ENCODE measurements around the gene MAMDC2.

MAMDC2 gene

DNA sequence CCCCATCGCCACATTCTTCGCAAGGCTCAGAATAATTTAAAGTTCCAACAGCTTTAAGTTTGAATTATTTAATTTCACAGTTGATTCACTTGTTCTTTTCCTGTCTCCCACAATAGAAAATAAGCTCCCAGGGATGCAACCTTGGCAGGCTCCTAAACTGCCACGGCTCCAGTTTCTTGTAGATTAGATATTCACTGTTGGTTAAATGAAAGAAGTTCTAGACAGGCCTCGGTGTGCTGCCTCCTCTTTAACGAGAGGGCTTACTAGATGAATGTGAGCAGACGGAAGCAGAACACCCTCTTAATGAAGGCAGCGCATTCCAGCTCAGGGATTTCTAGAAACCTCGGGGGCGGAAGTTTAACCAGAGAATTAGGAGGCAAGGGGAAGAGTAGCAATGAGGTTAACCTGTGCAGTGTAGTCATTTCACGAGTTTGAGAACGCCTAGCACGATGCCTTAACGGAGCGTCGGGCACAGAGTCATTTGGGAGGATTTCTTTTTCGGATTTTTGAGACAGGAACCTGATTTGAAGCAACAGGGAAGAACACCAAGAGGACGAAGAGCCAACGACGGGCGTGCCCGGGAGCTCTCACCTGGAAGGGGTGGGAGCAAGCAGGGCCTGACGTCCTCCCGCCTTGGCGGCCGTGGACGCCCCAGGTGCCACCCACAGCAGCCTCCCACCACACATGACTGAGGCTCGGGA lies 214.5 kb downstream of the MAMDC2 start:
- peak overlapping the region; percentile 75 to 98 for H3K4ac ChIP-seq (ENCODE audit: low read depth in 1 of 2, low read length in 2 of 2)
- peak overlapping the region; percentile 50 to 97 for H3K4me3 ChIP-seq (ENCODE audit: insufficient read depth in 1 of 2, low read depth in 1 of 2, low read length in 2 of 2)
- DNase-seq, result peak; percentile 72

DNA sequence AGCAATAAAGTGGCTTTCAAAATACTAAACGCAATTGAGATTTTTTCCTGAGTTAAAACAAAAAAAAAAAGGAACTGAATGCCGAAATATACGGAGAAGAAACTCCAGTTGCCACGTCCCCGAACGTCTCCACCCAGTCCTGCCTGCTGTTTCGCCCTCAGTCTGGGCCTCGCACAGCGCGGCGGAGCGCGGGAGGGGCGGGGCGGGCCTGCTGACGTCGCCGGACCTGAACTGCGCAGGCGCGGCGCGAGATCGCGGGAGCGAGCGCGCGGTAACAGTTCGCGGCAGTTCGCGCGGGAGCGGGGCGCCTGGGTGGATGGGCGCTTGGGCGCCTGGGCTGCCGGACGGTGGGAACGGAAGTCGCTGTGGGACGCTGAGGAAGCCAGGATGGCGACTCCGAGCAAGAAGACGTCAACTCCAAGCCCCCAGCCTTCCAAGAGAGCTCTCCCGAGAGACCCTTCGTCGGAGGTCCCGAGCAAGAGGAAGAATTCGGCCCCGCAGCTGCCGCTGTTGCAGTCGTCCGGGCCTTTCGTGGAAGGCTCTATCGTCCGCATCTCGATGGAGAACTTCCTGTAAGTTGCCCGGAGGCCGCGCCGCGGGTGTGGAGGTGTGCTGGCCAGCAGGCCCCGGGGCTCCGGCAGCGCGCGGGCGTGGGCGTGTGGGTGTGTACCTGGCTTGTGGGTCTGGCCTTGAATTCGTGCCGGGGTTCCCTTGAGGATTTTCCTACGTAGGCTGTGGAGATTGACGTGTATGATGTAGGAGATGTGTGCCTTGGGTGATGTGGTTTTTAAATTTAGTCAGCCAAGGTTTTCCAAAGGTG lies 215.3 kb downstream of the MAMDC2 start, which contains the start of gene SMC5:
TSS of gene SMC5 (plus strand) at position 287 of the 820 bp plus-strand sequence. CDS start at position 388, 101 bp downstream.
- peak within 1 kb of the TSS; percentile 88 to 96 for H3K18ac ChIP-seq (ENCODE audit: low read depth in 1 of 2, low read length in 2 of 2)
- peak within 1 kb of the TSS; percentile 96 for H3K27ac ChIP-seq (ENCODE audit: low read length, poor library complexity, severe bottlenecking)
- peak within 1 kb of the TSS in 1 of 2 experiments; percentile 93 for H3K23ac ChIP-seq (ENCODE audit: low read length in 2 of 2)
- under 1% methylated on average over 61 of the region's 75 CpGs for WGBS
- H2AK5ac ChIP-seq (ENCODE audit: low read length, severe bottlenecking), result peak within 1 kb of the TSS; percentile 53
- H2BK5ac ChIP-seq (ENCODE audit: low read depth, low read length, poor library complexity, severe bottlenecking), result peak within 1 kb of the TSS; percentile 71
- peak within 1 kb of the TSS; percentile 48 to 55 for H2BK12ac ChIP-seq (ENCODE audit: low read length in 2 of 2)
- peak within 1 kb of the TSS; percentile 75 for H3K4me2 ChIP-seq (ENCODE audit: low read length, poor library complexity, severe bottlenecking)
- peak within 1 kb of the TSS; percentile 97 for H3K9ac ChIP-seq (ENCODE audit: low read length)
- H4K8ac ChIP-seq (ENCODE audit: low read length), result peak within 1 kb of the TSS; percentile 99
- no peaks in the 10 kb centered on the region for H3K27me3 ChIP-seq (ENCODE audit: control insufficient read depth in 1 of 2, insufficient read depth in 1 of 2, low read length in 2 of 2)
- H2BK15ac ChIP-seq (ENCODE audit: low read depth, poor library complexity, severe bottlenecking), result peak within 1 kb of the TSS; percentile 62
- peaks cover 15% of the 10 kb centered on the region for H3K4me1 ChIP-seq (ENCODE audit: control insufficient read depth, insufficient read depth, low read depth, low read length)
- no peaks in the 10 kb centered on the region for H3K9me3 ChIP-seq (ENCODE audit: control insufficient read depth, low read length)
- H2BK120ac ChIP-seq (ENCODE audit: low read depth, low read length), result peak within 1 kb of the TSS; percentile 86
- peaks cover 0 to 19% of the 10 kb centered on the region in 2 experiments for H3K36me3 ChIP-seq (ENCODE audit: control insufficient read depth in 1 of 2, insufficient read depth in 2 of 2, low read depth in 1 of 2, low read length in 2 of 2)
- peaks cover 6% of the 10 kb centered on the region for H3K79me1 ChIP-seq (replicated peaks; ENCODE audit: low read length, poor library complexity, severe bottlenecking)
- H3K4ac ChIP-seq (ENCODE audit: low read depth in 1 of 2, low read length in 2 of 2), result peak within 1 kb of the TSS; percentile 90 to 98
- peak within 1 kb of the TSS; percentile 67 to 97 for H3K4me3 ChIP-seq (ENCODE audit: insufficient read depth in 1 of 2, low read depth in 1 of 2, low read length in 2 of 2)
- peak within 1 kb of the TSS; percentile 99 for H4K91ac ChIP-seq (ENCODE audit: low read length)
- DNase-seq, result peak; percentile 91
- peak within 1 kb of the TSS in 1 of 2 experiments; percentile 96 for H3K14ac ChIP-seq (ENCODE audit: low read length in 2 of 2)
- peak within 1 kb of the TSS; percentile 46 for H2AFZ ChIP-seq (ENCODE audit: low read depth, low read length)

More for the DNA sequence above, 214.5 kb downstream of the MAMDC2 start:
- no peak overlapping the region for H3K14ac ChIP-seq (ENCODE audit: low read length in 2 of 2)
- H3K36me3 ChIP-seq (ENCODE audit: control insufficient read depth in 1 of 2, insufficient read depth in 2 of 2, low read depth in 1 of 2, low read length in 2 of 2), result peaks cover 0 to 19% of the 10 kb centered on the region in 2 experiments
- peak overlapping the region; percentile 88 to 96 for H3K18ac ChIP-seq (ENCODE audit: low read depth in 1 of 2, low read length in 2 of 2)
- 15% methylated on average over 21 of the region's 27 CpGs for WGBS
- H4K91ac ChIP-seq (ENCODE audit: low read length), result peak overlapping the region; percentile 99
- peaks cover 14% of the 10 kb centered on the region for H3K4me1 ChIP-seq (ENCODE audit: control insufficient read depth, insufficient read depth, low read depth, low read length)
- peaks cover 6% of the 10 kb centered on the region for H3K79me1 ChIP-seq (replicated peaks; ENCODE audit: low read length, poor library complexity, severe bottlenecking)
- peak overlapping the region; percentile 86 for H2BK120ac ChIP-seq (ENCODE audit: low read depth, low read length)
- H3K23ac ChIP-seq (ENCODE audit: low read length in 2 of 2), result no peak overlapping the region
- peak overlapping the region; percentile 37 for H2AK5ac ChIP-seq (ENCODE audit: low read length, severe bottlenecking)
- peak overlapping the region; percentile 99 for H4K8ac ChIP-seq (ENCODE audit: low read length)
- no peaks in the 10 kb centered on the region for H3K9me3 ChIP-seq (ENCODE audit: control insufficient read depth, low read length)
- H3K27ac ChIP-seq (ENCODE audit: low read length, poor library complexity, severe bottlenecking), result peak overlapping the region; percentile 87
- H2BK12ac ChIP-seq (ENCODE audit: low read length in 2 of 2), result peak overlapping the region; percentile 12 to 55
- H3K27me3 ChIP-seq (ENCODE audit: control insufficient read depth in 1 of 2, insufficient read depth in 1 of 2, low read length in 2 of 2), result no peaks in the 10 kb centered on the region
- H2BK15ac ChIP-seq (ENCODE audit: low read depth, poor library complexity, severe bottlenecking), result peak overlapping the region; percentile 62
- H3K4me2 ChIP-seq (ENCODE audit: low read length, poor library complexity, severe bottlenecking), result peak overlapping the region; percentile 75
- H3K9ac ChIP-seq (ENCODE audit: low read length), result peak overlapping the region; percentile 97
- no peak overlapping the region for H2AFZ ChIP-seq (ENCODE audit: low read depth, low read length)
- peak overlapping the region; percentile 71 for H2BK5ac ChIP-seq (ENCODE audit: low read depth, low read length, poor library complexity, severe bottlenecking)

DNA sequence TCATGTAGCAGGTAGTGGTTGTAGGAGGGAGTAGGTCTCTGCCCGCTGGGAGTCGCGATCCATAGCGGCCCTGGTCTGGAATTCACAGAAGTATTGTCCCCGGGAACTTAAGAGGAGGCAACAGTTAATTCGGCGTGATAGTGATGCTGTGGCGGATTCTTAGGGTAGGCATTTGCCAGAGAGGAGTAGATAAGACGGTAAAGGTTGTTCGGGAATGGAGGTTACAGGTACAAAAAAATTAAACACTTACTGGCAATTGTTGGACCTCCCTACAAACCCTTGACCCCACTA lies 215.8 kb downstream of the MAMDC2 start:
- Histone ChIP-seq H3K23ac (ENCODE audit: low read length in 2 of 2) (peak overlapping the region in 1 of 2 experiments; percentile 93), H3K18ac (ENCODE audit: low read depth in 1 of 2, low read length in 2 of 2) (peak overlapping the region; percentile 84 to 91), H2BK120ac (ENCODE audit: low read depth, low read length) (peak overlapping the region; percentile 65), H3K27ac (ENCODE audit: low read length, poor library complexity, severe bottlenecking) (peak overlapping the region; percentile 96), H3K4ac (ENCODE audit: low read depth in 1 of 2, low read length in 2 of 2) (peak overlapping the region; percentile 69 to 90), H4K8ac (ENCODE audit: low read length) (peak overlapping the region; percentile 70), H2AFZ (ENCODE audit: low read depth, low read length) (peak overlapping the region; percentile 46), H3K36me3 (ENCODE audit: control insufficient read depth in 1 of 2, insufficient read depth in 2 of 2, low read depth in 1 of 2, low read length in 2 of 2) (peaks cover 0 to 24% of the 10 kb centered on the region in 2 experiments), H4K91ac (ENCODE audit: low read length) (peak overlapping the region; percentile 89), H3K9me3 (ENCODE audit: control insufficient read depth, low read length) (no peaks in the 10 kb centered on the region), H2BK15ac (ENCODE audit: low read depth, poor library complexity, severe bottlenecking) (no peak overlapping the region), H2BK12ac (ENCODE audit: low read length in 2 of 2) (peak overlapping the region in 1 of 2 experiments; percentile 18), H2BK5ac (ENCODE audit: low read depth, low read length, poor library complexity, severe bottlenecking) (no peak overlapping the region), H3K9ac (ENCODE audit: low read length) (peak overlapping the region; percentile 97), H3K79me1 (replicated peaks; ENCODE audit: low read length, poor library complexity, severe bottlenecking) (peaks cover 8% of the 10 kb centered on the region), H3K4me2 (ENCODE audit: low read length, poor library complexity, severe bottlenecking) (peak overlapping the region; percentile 64), H3K4me1 (ENCODE audit: control insufficient read depth, insufficient read depth, low read depth, low read length) (peaks cover 15% of the 10 kb centered on the region), H3K27me3 (ENCODE audit: control insufficient read depth in 1 of 2, insufficient read depth in 1 of 2, low read length in 2 of 2) (no peaks in the 10 kb centered on the region), H2AK5ac (ENCODE audit: low read length, severe bottlenecking) (peak overlapping the region; percentile 53), H3K14ac (ENCODE audit: low read length in 2 of 2) (peak overlapping the region in 1 of 2 experiments; percentile 96), H3K4me3 (ENCODE audit: insufficient read depth in 1 of 2, low read depth in 1 of 2, low read length in 2 of 2) (peak overlapping the region; percentile 67 to 97)
- no peak for DNase-seq
- 2% methylated on average over 7 of the region's 10 CpGs for WGBS

DNA sequence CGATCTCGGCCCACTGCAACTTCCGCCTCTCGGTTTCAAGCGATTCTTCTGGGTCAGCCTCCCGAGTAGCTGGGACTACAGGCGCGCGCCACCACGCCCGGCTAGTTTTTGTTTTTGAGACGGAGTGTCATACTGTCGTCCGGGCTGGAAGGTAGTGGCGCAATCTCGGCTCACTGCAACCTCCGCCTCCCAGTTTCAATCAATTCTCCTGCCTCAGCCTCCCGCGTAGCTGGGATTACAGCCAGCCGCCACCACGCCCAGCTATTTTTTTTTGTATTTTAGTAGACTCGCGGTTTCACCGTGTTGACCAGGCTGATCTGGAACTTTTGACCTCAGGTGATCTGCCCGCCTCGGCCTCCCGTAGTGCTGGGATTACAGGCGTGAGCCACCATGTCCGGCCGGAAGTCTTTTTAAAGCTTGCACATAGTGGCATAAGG lies 216.4 kb downstream of the MAMDC2 start:
- Histone ChIP-seq H2BK5ac (ENCODE audit: low read depth, low read length, poor library complexity, severe bottlenecking) (no peak overlapping the region), H3K36me3 (ENCODE audit: control insufficient read depth in 1 of 2, insufficient read depth in 2 of 2, low read depth in 1 of 2, low read length in 2 of 2) (peaks cover 2 to 30% of the 10 kb centered on the region in 2 experiments), H3K14ac (ENCODE audit: low read length in 2 of 2) (no peak overlapping the region), H2AFZ (ENCODE audit: low read depth, low read length) (no peak overlapping the region), H2BK120ac (ENCODE audit: low read depth, low read length) (no peak overlapping the region), H3K4ac (ENCODE audit: low read depth in 1 of 2, low read length in 2 of 2) (no peak overlapping the region), H3K4me3 (ENCODE audit: insufficient read depth in 1 of 2, low read depth in 1 of 2, low read length in 2 of 2) (peak overlapping the region; percentile 40 to 97), H3K27me3 (ENCODE audit: control insufficient read depth in 1 of 2, insufficient read depth in 1 of 2, low read length in 2 of 2) (no peaks in the 10 kb centered on the region), H3K9ac (ENCODE audit: low read length) (peak overlapping the region; percentile 97), H3K27ac (ENCODE audit: low read length, poor library complexity, severe bottlenecking) (no peak overlapping the region), H4K91ac (ENCODE audit: low read length) (no peak overlapping the region), H3K9me3 (ENCODE audit: control insufficient read depth, low read length) (no peaks in the 10 kb centered on the region), H4K8ac (ENCODE audit: low read length) (no peak overlapping the region), H2BK12ac (ENCODE audit: low read length in 2 of 2) (no peak overlapping the region), H3K79me1 (replicated peaks; ENCODE audit: low read length, poor library complexity, severe bottlenecking) (peaks cover 8% of the 10 kb centered on the region), H3K23ac (ENCODE audit: low read length in 2 of 2) (no peak overlapping the region), H2BK15ac (ENCODE audit: low read depth, poor library complexity, severe bottlenecking) (no peak overlapping the region), H3K4me2 (ENCODE audit: low read length, poor library complexity, severe bottlenecking) (peak overlapping the region; percentile 64), H3K4me1 (ENCODE audit: control insufficient read depth, insufficient read depth, low read depth, low read length) (peaks cover 15% of the 10 kb centered on the region), H2AK5ac (ENCODE audit: low read length, severe bottlenecking) (no peak overlapping the region), H3K18ac (ENCODE audit: low read depth in 1 of 2, low read length in 2 of 2) (no peak overlapping the region)
- DNase-seq, result no peak
- 94% methylated on average over 26 of the region's 30 CpGs for WGBS
